ENCODE results near the gene TSPO.
A peak's percentile ranks its signal among the peaks of the same experiment; 100 is the strongest.

The TSPO gene

GRCh38 chr22:43159484-43160178 lies 8.3 kb downstream of the TSPO start:
- Mint-ChIP-seq H3K4me3 (no peak overlapping the region), H3K27me3 (ENCODE audit: low read depth) (no peaks in the 10 kb centered on the region), H3K27ac (no peak overlapping the region), H3K36me3 (ENCODE audit: low read depth) (peaks cover 5% of the 10 kb centered on the region), H3K4me1 (ENCODE audit: low read depth) (no peaks in the 10 kb centered on the region), H3K9me3 (no peaks in the 10 kb centered on the region)
- DNase-seq (ENCODE audit: low spot score), result no peak

DNA sequence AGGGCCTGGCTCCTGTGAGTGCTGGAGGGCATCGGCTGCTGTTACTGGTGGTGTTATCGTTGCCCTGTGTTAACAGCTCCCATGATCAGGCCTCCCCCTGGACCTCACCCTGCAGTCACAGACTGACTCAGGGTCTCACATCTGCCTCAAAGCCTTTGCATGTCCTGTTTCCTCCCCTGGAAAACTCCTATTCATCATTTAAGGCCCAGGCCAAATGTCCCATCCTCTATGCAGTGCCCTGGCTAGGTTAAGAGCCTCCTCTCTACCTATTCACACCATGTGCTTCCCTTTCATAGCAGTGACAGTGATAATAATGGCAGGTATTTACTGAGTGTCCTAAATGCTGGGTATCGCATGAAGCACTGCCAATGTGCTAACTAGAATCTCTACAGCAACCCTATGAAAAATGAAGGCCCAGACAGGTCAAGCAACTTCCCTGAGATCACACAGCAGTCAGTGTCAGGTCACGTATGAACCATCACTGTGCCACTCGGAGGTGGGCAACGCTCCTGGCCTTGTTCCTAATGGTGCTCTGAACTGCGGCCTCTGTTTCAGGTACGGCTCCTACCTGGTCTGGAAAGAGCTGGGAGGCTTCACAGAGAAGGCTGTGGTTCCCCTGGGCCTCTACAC lies 9.3 kb downstream of the TSPO start:
- no peak overlapping the region for H3K27ac Mint-ChIP-seq
- no peak overlapping the region for H3K4me3 Mint-ChIP-seq
- H3K4me1 Mint-ChIP-seq (ENCODE audit: low read depth), result no peaks in the 10 kb centered on the region
- DNase-seq (ENCODE audit: low spot score), result no peak
- no peaks in the 10 kb centered on the region for H3K27me3 Mint-ChIP-seq (ENCODE audit: low read depth)
- H3K36me3 Mint-ChIP-seq (ENCODE audit: low read depth), result peaks cover 5% of the 10 kb centered on the region
- H3K9me3 Mint-ChIP-seq, result no peaks in the 10 kb centered on the region

DNA sequence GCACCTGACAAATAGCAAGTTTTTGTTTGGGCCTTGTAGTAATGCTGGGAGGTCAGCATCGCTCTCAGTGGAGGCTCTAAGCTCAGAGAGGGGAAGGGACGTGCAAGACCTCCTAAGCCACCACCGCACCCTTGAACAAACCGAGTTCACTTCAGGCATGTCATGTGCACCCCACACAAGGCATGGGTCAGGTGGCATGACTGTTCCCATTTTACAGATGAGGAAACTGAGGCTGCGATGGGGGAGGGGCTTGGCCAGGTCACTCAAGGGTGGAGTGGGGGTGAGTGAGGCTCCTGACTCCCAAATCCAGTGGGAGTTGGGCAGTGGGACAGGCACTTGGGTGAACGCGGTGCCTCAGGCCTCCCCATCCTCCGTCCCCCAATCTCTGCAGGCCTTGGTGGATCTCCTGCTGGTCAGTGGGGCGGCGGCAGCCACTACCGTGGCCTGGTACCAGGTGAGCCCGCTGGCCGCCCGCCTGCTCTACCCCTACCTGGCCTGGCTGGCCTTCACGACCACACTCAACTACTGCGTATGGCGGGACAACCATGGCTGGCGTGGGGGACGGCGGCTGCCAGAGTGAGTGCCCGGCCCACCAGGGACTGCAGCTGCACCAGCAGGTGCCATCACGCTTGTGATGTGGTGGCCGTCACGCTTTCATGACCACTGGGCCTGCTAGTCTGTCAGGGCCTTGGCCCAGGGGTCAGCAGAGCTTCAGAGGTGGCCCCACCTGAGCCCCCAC lies 11.2 kb downstream of the TSPO start:
- Mint-ChIP-seq H3K27ac (no peak overlapping the region), H3K4me1 (ENCODE audit: low read depth) (no peaks in the 10 kb centered on the region), H3K9me3 (no peaks in the 10 kb centered on the region), H3K4me3 (no peak overlapping the region), H3K27me3 (ENCODE audit: low read depth) (no peaks in the 10 kb centered on the region), H3K36me3 (ENCODE audit: low read depth) (peaks cover 6% of the 10 kb centered on the region)
- no peak for DNase-seq (ENCODE audit: low spot score)

DNA sequence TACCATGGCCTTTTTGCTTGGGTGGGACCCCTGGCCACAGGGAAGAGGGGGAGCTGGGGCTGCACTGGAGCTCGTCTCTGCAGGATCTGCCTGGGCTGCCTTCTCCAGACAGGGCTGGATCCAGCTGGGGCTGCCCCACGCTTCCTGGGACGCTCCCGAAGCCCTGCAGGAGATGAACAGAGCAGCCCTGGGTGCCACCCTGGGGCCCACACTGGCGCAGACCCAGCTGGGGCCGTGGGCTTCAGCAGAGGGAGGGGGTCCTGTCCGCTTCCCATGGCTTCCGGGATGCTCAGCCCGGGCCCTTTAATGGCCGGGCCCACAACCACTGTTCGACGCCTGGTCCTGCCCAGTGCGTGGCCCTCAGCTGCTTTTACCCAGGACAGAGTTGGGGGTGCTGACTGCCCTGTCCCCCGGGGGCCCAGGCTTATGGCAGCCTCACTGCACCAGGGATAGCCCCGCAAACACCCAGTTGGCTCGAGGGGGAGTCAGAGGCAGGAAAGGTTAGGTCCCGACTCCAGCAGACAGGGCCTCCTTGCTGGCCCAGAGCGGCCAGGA lies 12.0 kb downstream of the TSPO start:
- Mint-ChIP-seq H3K4me3 (no peak overlapping the region), H3K9me3 (no peaks in the 10 kb centered on the region), H3K27ac (no peak overlapping the region), H3K4me1 (ENCODE audit: low read depth) (no peaks in the 10 kb centered on the region), H3K36me3 (ENCODE audit: low read depth) (peaks cover 8% of the 10 kb centered on the region), H3K27me3 (ENCODE audit: low read depth) (no peaks in the 10 kb centered on the region)
- DNase-seq (ENCODE audit: low spot score), result no peak

GRCh38 chr22:43164636-43165035 lies 13.3 kb downstream of the TSPO start:
- Mint-ChIP-seq H3K9me3 (no peaks in the 10 kb centered on the region), H3K36me3 (ENCODE audit: low read depth) (peaks cover 8% of the 10 kb centered on the region), H3K4me1 (ENCODE audit: low read depth) (no peaks in the 10 kb centered on the region), H3K27me3 (ENCODE audit: low read depth) (no peaks in the 10 kb centered on the region), H3K27ac (no peak overlapping the region), H3K4me3 (no peak overlapping the region)
- DNase-seq (ENCODE audit: low spot score), result no peak

- H3K27ac Mint-ChIP-seq, result no peak overlapping the region
Observed at GRCh38 chr22:43166132-43166930, 15.0 kb downstream of the TSPO start.

GRCh38 chr22:43167001-43167589 lies 15.7 kb downstream of the TSPO start:
- Mint-ChIP-seq H3K27ac (no peak overlapping the region), H3K4me3 (no peak overlapping the region), H3K36me3 (ENCODE audit: low read depth) (peaks cover 16% of the 10 kb centered on the region), H3K27me3 (ENCODE audit: low read depth) (no peaks in the 10 kb centered on the region), H3K9me3 (no peaks in the 10 kb centered on the region), H3K4me1 (ENCODE audit: low read depth) (no peaks in the 10 kb centered on the region)
- DNase-seq (ENCODE audit: low spot score), result no peak

More at GRCh38 chr22:43166132-43166930, 15.0 kb downstream of the TSPO start:
- Mint-ChIP-seq H3K27me3 (ENCODE audit: low read depth) (no peaks in the 10 kb centered on the region), H3K4me3 (no peak overlapping the region), H3K36me3 (ENCODE audit: low read depth) (peaks cover 15% of the 10 kb centered on the region), H3K9me3 (no peaks in the 10 kb centered on the region), H3K4me1 (ENCODE audit: low read depth) (no peaks in the 10 kb centered on the region)
- no peak for DNase-seq (ENCODE audit: low spot score)

GRCh38 chr22:43168471-43169309 lies 17.3 kb downstream of the TSPO start:
- Mint-ChIP-seq H3K27me3 (ENCODE audit: low read depth) (no peaks in the 10 kb centered on the region), H3K27ac (peak overlapping the region; percentile 20), H3K4me1 (ENCODE audit: low read depth) (no peaks in the 10 kb centered on the region), H3K36me3 (ENCODE audit: low read depth) (peaks cover 26% of the 10 kb centered on the region), H3K4me3 (no peak overlapping the region), H3K9me3 (no peaks in the 10 kb centered on the region)
- DNase-seq (ENCODE audit: low spot score), result no peak

DNA sequence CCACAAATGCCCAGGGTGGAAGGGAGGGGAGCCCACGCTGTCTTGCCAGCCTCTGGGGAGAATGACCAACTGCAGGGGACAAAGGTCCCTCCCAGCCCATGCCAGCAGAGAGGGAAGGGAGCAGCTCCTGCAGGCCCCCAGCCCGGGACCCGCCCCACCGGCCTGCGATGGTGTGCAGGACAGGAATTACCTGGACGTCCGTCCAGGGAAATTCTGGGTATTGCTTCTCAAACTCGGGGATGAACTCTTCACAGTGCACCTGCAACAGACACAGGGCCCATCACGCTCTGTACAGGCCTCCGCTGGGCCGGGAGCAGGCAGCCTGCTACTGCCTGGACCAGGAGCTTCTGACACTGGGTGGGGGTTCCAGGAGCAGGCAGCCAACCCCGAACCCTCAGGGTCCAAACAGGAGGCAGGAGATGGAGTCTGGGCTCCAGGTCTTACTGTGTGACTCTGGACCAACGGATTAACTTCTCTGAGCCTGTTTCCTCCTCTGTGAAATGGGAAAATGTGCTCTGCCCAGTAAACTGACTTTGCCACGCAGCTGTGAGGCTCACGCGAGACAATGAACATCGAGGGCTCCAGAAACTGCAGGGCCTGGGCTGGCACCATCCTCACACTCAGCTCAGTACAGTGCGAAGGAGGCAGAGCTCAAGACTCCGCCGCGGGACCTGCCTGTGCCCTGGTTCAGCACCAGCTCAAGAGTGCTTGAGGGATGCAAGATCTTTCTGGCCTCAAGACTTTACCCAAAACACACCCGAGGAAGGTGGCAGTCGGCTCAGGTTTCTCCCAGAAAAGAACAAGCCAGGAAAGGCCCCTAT lies 18.2 kb downstream of the TSPO start:
- H3K36me3 Mint-ChIP-seq (ENCODE audit: low read depth), result peaks cover 24% of the 10 kb centered on the region

GRCh38 chr22:43170131-43170480 lies 18.7 kb downstream of the TSPO start:
- Mint-ChIP-seq H3K36me3 (ENCODE audit: low read depth) (peaks cover 24% of the 10 kb centered on the region), H3K4me1 (ENCODE audit: low read depth) (no peaks in the 10 kb centered on the region), H3K9me3 (no peaks in the 10 kb centered on the region), H3K27me3 (ENCODE audit: low read depth) (no peaks in the 10 kb centered on the region), H3K27ac (no peak overlapping the region), H3K4me3 (no peak overlapping the region)
- DNase-seq (ENCODE audit: low spot score), result no peak

More for the DNA sequence above, 18.2 kb downstream of the TSPO start:
- Mint-ChIP-seq H3K4me3 (no peak overlapping the region), H3K9me3 (no peaks in the 10 kb centered on the region), H3K27ac (no peak overlapping the region), H3K27me3 (ENCODE audit: low read depth) (no peaks in the 10 kb centered on the region), H3K4me1 (ENCODE audit: low read depth) (no peaks in the 10 kb centered on the region)
- DNase-seq (ENCODE audit: low spot score), result no peak

GRCh38 chr22:43171019-43171491 lies 19.7 kb downstream of the TSPO start:
- no peaks in the 10 kb centered on the region for H3K27me3 Mint-ChIP-seq (ENCODE audit: low read depth)
- no peak overlapping the region for H3K4me3 Mint-ChIP-seq
- H3K36me3 Mint-ChIP-seq (ENCODE audit: low read depth), result peaks cover 25% of the 10 kb centered on the region
- DNase-seq (ENCODE audit: low spot score), result no peak
- H3K4me1 Mint-ChIP-seq (ENCODE audit: low read depth), result no peaks in the 10 kb centered on the region
- no peak overlapping the region for H3K27ac Mint-ChIP-seq
- H3K9me3 Mint-ChIP-seq, result no peaks in the 10 kb centered on the region

GRCh38 chr22:43171607-43172006 lies 20.2 kb downstream of the TSPO start:
- Mint-ChIP-seq H3K4me1 (ENCODE audit: low read depth) (no peaks in the 10 kb centered on the region), H3K4me3 (no peak overlapping the region), H3K36me3 (ENCODE audit: low read depth) (peaks cover 27% of the 10 kb centered on the region), H3K27me3 (ENCODE audit: low read depth) (no peaks in the 10 kb centered on the region), H3K9me3 (no peaks in the 10 kb centered on the region), H3K27ac (no peak overlapping the region)
- DNase-seq (ENCODE audit: low spot score), result no peak

Measured in T-helper 2 cell treated with Interferon-gamma antibody and Interleukin-4, amounts not matched to agents 5 μg/mL and 100 μg/mL, for 36 hours (primary cell).